Measurements from ENCODE around the gene CORO2A.

Gene CORO2A

DNA sequence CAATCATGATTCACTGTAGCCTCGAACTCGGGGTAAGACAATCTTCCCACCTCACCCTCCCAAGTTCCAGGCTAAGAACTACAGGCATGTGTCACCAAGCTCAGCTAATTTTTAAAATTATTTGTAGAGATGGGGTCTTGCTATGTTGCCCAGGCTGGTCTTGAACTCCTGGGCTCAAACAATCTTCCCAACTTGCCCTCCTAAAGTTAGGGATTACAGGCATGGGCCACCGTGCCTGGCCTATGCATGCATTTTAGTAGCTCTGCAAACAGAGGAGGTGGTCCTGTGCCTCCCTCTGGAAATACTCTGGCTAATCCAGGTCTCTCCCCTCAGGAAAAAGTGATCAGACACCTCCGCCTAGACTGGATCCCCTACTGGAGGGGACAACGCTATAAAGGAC lies 51.9 kb downstream of the CORO2A start:
- no peaks in the 10 kb centered on the region for H3K79me2 ChIP-seq (ENCODE audit: low read length)
- H3K4me2 ChIP-seq (ENCODE audit: low read length): no peak overlapping the region
- H3K36me3 ChIP-seq (replicated peaks; ENCODE audit: low read depth, low read length): no peaks in the 10 kb centered on the region
- H3K4me1 ChIP-seq (ENCODE audit: low read length): peaks cover 5% of the 10 kb centered on the region; the same call in 1 of the 2 replicates
- no peak overlapping the region for H2AFZ ChIP-seq (ENCODE audit: low read depth, low read length)
- H3K27ac ChIP-seq (ENCODE audit: low read length): no peak overlapping the region
- no peaks in the 10 kb centered on the region for H4K20me1 ChIP-seq (ENCODE audit: insufficient read depth, low read length)
- TF ChIP-seq EZH2phosphoT487 (IDR thresholded peaks at IDR 0.05; ENCODE audit: low read depth): no peak
- TF ChIP-seq, protein P1, sequence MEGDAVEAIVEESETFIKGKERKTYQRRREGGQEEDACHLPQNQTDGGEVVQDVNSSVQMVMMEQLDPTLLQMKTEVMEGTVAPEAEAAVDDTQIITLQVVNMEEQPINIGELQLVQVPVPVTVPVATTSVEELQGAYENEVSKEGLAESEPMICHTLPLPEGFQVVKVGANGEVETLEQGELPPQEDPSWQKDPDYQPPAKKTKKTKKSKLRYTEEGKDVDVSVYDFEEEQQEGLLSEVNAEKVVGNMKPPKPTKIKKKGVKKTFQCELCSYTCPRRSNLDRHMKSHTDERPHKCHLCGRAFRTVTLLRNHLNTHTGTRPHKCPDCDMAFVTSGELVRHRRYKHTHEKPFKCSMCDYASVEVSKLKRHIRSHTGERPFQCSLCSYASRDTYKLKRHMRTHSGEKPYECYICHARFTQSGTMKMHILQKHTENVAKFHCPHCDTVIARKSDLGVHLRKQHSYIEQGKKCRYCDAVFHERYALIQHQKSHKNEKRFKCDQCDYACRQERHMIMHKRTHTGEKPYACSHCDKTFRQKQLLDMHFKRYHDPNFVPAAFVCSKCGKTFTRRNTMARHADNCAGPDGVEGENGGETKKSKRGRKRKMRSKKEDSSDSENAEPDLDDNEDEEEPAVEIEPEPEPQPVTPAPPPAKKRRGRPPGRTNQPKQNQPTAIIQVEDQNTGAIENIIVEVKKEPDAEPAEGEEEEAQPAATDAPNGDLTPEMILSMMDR (IDR thresholded peaks at IDR 0.05; ENCODE audit: low read depth, low read length): no peak
- no peak overlapping the region for H3K9ac ChIP-seq (ENCODE audit: low read length)
- no peaks in the 10 kb centered on the region for H3K9me3 ChIP-seq (ENCODE audit: insufficient read depth, low read length)
- H3K4me3 ChIP-seq (ENCODE audit: low read length): no peak overlapping the region
- H3K27me3 ChIP-seq (ENCODE audit: low read depth, low read length): no peaks in the 10 kb centered on the region

DNA sequence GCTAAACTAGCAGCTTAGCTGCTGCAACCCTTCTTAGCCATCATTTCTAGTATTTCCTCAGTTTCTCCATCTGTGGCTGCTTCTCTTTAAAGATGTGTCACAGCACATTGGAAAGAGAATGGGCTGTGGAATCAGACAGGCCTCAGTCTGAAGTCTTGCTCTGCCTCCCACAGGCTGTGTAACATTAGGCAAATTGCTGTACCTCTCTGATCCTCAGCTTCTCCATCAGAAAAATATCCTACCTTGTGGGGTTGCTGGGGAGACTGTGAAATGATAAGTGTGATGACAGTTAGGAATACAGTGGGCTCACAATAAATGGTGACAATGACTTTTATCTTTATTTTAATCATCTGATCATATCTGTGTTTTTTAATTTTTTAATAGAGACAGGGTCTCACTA lies 55.9 kb downstream of the CORO2A start:
- no peak for TF ChIP-seq EZH2phosphoT487 (IDR thresholded peaks at IDR 0.05; ENCODE audit: low read depth)
- TF ChIP-seq, protein P1 (IDR thresholded peaks at IDR 0.05; ENCODE audit: low read depth, low read length): no peak
- Histone ChIP-seq H3K4me2 (ENCODE audit: low read length) (no peak overlapping the region), H3K4me3 (ENCODE audit: low read length) (no peak overlapping the region), H3K27ac (ENCODE audit: low read length) (no peak overlapping the region), H4K20me1 (ENCODE audit: insufficient read depth, low read length) (no peaks in the 10 kb centered on the region), H3K79me2 (ENCODE audit: low read length) (no peaks in the 10 kb centered on the region), H2AFZ (ENCODE audit: low read depth, low read length) (no peak overlapping the region), H3K4me1 (ENCODE audit: low read length) (peaks cover 13% of the 10 kb centered on the region), H3K9me3 (ENCODE audit: insufficient read depth, low read length) (no peaks in the 10 kb centered on the region), H3K27me3 (ENCODE audit: low read depth, low read length) (no peaks in the 10 kb centered on the region), H3K36me3 (replicated peaks; ENCODE audit: low read depth, low read length) (no peaks in the 10 kb centered on the region), H3K9ac (ENCODE audit: low read length) (no peak overlapping the region)

DNA sequence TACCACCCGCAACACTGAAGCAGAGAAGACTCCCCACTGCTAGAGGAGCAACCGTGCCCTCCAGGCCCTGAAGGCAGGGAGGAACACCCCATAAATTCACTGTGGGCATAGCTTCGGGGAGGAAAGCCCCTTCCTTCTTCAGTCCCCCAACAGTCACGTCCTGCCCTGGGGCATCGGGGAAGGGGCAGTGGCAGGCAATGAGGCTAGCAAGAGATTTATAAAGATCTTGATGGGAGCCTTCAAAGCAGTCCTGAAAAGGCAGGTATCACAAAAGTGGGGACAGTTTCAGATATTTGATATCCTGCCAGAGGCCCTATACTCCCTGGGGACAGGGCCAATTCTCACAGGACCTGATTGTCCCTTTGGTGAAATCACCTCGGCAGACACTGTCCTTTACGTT lies 56.5 kb downstream of the CORO2A start:
- TF ChIP-seq, protein P1 (IDR thresholded peaks at IDR 0.05; ENCODE audit: low read depth, low read length): no peak
- no peak for TF ChIP-seq EZH2phosphoT487 (IDR thresholded peaks at IDR 0.05; ENCODE audit: low read depth)
- H3K4me3 ChIP-seq (ENCODE audit: low read length): no peak overlapping the region
- H3K9me3 ChIP-seq (ENCODE audit: insufficient read depth, low read length): no peaks in the 10 kb centered on the region
- no peaks in the 10 kb centered on the region for H3K79me2 ChIP-seq (ENCODE audit: low read length)
- H3K36me3 ChIP-seq (replicated peaks; ENCODE audit: low read depth, low read length): no peaks in the 10 kb centered on the region
- no peak overlapping the region for H3K9ac ChIP-seq (ENCODE audit: low read length)
- H3K4me1 ChIP-seq (ENCODE audit: low read length): peaks cover 13% of the 10 kb centered on the region
- H3K27me3 ChIP-seq (ENCODE audit: low read depth, low read length): no peaks in the 10 kb centered on the region
- no peaks in the 10 kb centered on the region for H4K20me1 ChIP-seq (ENCODE audit: insufficient read depth, low read length)
- H3K4me2 ChIP-seq (ENCODE audit: low read length): no peak overlapping the region
- H2AFZ ChIP-seq (ENCODE audit: low read depth, low read length): no peak overlapping the region
- no peak overlapping the region for H3K27ac ChIP-seq (ENCODE audit: low read length)

DNA sequence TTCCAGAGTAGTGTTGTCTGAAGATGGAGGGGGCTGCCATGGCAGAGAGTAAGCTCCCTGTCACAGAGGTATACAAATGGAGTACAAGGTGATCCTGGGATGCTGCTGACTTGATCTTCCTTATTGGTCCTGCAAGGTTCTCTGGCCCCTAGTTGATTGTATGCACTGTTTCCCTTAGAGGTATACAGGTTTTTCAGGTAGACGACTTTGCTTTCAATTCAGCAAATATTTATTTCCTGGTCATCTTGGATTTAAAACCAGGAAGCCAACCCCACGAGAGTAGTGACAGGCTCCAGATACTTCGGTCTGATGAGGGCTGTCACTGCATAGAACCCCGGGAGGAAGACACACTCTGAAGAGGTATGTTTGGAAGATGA lies 56.9 kb downstream of the CORO2A start:
- Histone ChIP-seq H3K4me1 (ENCODE audit: low read length) (peaks cover 13% of the 10 kb centered on the region), H3K79me2 (ENCODE audit: low read length) (no peaks in the 10 kb centered on the region), H3K27ac (ENCODE audit: low read length) (no peak overlapping the region), H4K20me1 (ENCODE audit: insufficient read depth, low read length) (no peaks in the 10 kb centered on the region), H3K9me3 (ENCODE audit: insufficient read depth, low read length) (no peaks in the 10 kb centered on the region), H3K4me2 (ENCODE audit: low read length) (no peak overlapping the region), H3K36me3 (replicated peaks; ENCODE audit: low read depth, low read length) (no peaks in the 10 kb centered on the region), H2AFZ (ENCODE audit: low read depth, low read length) (no peak overlapping the region), H3K4me3 (ENCODE audit: low read length) (no peak overlapping the region), H3K9ac (ENCODE audit: low read length) (no peak overlapping the region), H3K27me3 (ENCODE audit: low read depth, low read length) (no peaks in the 10 kb centered on the region)
- TF ChIP-seq EZH2phosphoT487 (IDR thresholded peaks at IDR 0.05; ENCODE audit: low read depth): no peak
- TF ChIP-seq, protein P1 (IDR thresholded peaks at IDR 0.05; ENCODE audit: low read depth, low read length): no peak

All from OCI-LY3 (cell line).